IPS-15b (cell line): ENCODE results near the gene PPM1L.

Experiments
- H3K27me3 ChIP-seq: one replicate; pipeline ENCODE4 v1.6.1; 2013; ENCODE audit warnings: low read length; ENCODE audit not compliant: control insufficient read depth, insufficient read depth
- H3K36me3 ChIP-seq: one replicate; pipeline ENCODE4 v1.6.1; 2013; ENCODE audit warnings: low read length; ENCODE audit not compliant: control insufficient read depth, insufficient read depth
- H3K4me1 ChIP-seq: one replicate; pipeline ENCODE4 v1.6.1; 2013; ENCODE audit warnings: mild to moderate bottlenecking, low read length; ENCODE audit not compliant: control insufficient read depth, insufficient read depth
- H3K4me3 ChIP-seq: one replicate; pipeline ENCODE4 v1.5.1; 2013; ENCODE audit warnings: low read depth, low read length
- H3K9ac ChIP-seq: one replicate; pipeline ENCODE4 v1.6.1; 2013; ENCODE audit warnings: low read depth, mild to moderate bottlenecking, low read length
- H3K9me3 ChIP-seq: one replicate; pipeline ENCODE4 v1.6.1; 2013; ENCODE audit warnings: mild to moderate bottlenecking, low read length; ENCODE audit not compliant: control insufficient read depth, insufficient read depth

PPM1L gene

DNA sequence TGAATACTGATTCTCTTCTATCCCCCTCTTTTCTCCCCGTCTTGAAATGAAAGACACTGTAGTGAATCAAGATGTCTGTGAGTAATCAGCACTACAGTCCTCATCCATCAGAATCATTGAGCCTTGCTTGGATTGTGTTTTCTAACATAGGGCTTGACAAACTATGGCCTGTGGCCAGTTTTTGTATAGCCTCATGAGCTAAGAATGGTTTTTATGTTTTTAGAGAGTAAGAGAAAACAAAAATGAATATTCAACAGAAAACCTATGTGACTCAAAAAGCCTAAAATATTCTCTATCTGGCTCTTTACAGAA, 55.2 kb downstream of the PPM1L start:
- peaks cover 10% of the 10 kb centered on the region for H3K4me1 ChIP-seq
- H3K9ac ChIP-seq = no peak overlapping the region
- H3K4me3 ChIP-seq = no peak overlapping the region
- no peaks in the 10 kb centered on the region for H3K9me3 ChIP-seq
- no peaks in the 10 kb centered on the region for H3K36me3 ChIP-seq
- H3K27me3 ChIP-seq = no peaks in the 10 kb centered on the region

DNA sequence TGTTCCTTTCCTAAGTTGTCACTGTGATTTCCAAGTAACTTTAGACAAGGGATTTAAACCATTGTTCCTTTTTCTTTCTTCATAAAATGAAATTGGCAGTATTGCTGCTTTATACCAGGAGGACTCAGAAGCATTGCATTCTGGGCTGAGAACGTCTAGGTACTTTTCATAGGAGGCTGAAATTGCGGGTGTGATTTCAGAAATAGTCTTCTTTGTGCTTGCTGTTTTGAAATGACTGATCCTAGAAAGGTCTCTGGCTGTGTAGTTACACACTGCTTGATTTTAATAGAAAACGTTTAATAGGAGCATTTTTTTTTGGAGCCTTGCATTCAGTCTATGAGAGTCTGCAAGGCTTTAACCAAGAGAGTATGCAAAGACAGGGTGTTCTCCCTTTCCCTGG, 56.3 kb downstream of the PPM1L start:
- Histone ChIP-seq H3K4me1 (peaks cover 10% of the 10 kb centered on the region), H3K36me3 (no peaks in the 10 kb centered on the region), H3K27me3 (no peaks in the 10 kb centered on the region), H3K4me3 (no peak overlapping the region), H3K9ac (no peak overlapping the region), H3K9me3 (no peaks in the 10 kb centered on the region)

DNA sequence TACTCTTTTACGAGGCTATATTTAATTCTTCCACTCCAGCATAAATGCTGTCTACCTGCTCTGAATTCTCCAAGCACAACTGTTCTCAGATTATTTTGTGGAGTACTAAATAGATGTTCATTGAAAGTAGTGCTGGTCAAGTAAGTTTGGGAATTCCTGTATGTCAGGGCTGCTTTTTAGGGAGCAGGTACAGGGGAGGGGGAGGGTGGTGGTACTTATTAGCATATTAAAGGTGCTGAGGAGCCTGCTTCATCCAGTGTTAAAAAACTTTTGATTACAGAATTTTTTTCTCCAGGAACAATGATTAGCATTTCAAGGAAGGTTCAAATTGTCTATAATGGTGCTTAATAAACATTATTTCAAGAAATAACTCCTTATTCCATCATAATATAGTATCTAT, 59.2 kb downstream of the PPM1L start:
- peaks cover 10% of the 10 kb centered on the region for H3K4me1 ChIP-seq
- H3K9ac ChIP-seq = no peak overlapping the region
- H3K27me3 ChIP-seq = no peaks in the 10 kb centered on the region

DNA sequence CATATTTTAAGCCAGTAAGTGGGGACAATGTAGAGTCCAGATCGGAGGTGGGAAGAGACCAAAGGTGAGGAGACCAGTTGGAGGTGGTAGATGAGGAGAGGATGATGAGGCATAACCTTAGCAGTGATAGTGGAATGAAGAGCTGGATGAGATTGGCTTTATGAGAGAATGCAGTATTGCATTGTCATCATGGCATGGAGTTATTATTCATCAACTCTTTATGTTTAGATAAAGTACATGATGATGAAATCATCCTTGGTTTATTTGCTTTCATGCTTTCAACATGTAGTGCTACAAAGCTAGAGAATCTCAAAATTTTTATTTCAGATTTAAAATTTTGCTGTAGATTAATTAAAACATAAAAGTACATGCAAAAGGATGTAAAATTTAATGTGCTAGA, 64.0 kb downstream of the PPM1L start:
- Histone ChIP-seq H3K36me3 (no peaks in the 10 kb centered on the region), H3K9me3 (no peaks in the 10 kb centered on the region), H3K4me1 (peaks cover 10% of the 10 kb centered on the region), H3K27me3 (no peaks in the 10 kb centered on the region), H3K4me3 (no peak overlapping the region), H3K9ac (no peak overlapping the region)

More for the DNA sequence above, 59.2 kb downstream of the PPM1L start:
- H3K4me3 ChIP-seq = no peak overlapping the region
- H3K36me3 ChIP-seq = no peaks in the 10 kb centered on the region
- H3K9me3 ChIP-seq = no peaks in the 10 kb centered on the region

DNA sequence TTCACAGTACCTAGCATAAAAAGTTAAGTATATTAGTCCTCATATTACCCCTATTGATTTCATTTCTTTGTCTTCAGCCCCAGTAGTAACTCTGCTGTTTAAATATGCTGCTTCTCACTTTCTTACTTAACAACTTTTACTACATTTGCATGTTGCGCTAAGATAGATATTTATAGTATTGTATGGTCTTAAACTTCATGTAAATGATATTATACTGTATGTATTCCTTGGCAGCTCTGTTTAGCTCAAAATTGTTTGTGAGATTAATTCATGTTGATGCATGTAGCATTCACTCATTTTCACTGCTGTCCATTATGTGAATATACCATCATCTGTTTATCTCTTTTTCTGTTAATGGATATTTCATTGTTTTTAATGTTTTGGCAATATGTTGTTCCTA, 64.4 kb downstream of the PPM1L start:
- Histone ChIP-seq H3K27me3 (no peaks in the 10 kb centered on the region), H3K4me3 (no peak overlapping the region), H3K4me1 (peaks cover 6% of the 10 kb centered on the region), H3K9ac (no peak overlapping the region), H3K9me3 (no peaks in the 10 kb centered on the region), H3K36me3 (no peaks in the 10 kb centered on the region)

DNA sequence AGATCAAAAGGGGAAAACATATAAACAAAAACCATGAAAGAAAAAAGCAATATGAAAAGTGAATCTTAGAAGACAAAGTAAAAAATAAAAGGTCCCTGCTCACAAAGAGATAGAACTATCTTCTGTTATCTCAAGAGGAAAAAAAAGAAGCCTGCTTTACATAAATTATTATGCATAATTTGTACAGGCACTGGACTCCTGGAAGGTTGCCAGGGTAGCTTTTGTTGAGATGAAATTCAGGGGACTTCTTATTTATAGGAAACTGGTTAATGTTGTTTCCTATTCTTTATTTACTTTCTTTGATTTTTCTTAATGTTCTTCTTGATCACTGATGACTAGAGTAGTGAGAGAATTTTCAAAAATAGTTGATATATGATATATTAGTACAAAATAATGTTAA, 66.9 kb downstream of the PPM1L start:
- no peak overlapping the region for H3K9ac ChIP-seq
- no peaks in the 10 kb centered on the region for H3K27me3 ChIP-seq
- no peaks in the 10 kb centered on the region for H3K9me3 ChIP-seq
- H3K4me1 ChIP-seq = no peaks in the 10 kb centered on the region
- no peak overlapping the region for H3K4me3 ChIP-seq
- H3K36me3 ChIP-seq = no peaks in the 10 kb centered on the region

DNA sequence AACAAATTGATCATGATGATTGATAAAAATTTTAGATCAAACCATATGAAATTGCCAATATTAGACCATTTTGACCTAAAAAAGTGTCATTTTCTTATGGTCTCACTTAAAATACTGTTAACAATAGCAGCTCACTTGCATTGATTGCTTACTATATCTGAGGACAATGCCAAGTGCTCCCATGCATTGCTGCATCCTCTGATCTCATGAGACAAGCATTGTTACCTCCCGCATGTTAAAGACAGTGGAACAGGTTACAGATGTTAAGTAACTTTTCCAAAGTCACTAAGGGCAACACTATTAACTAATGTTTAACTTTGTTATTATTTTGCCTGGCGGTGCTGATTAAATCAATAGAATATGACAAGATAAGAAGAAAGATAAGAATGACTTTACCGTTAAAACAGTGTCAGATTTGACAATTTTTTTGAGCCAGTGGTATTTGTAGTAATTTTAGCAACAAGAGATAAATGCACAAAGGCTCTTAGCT, 69.3 kb downstream of the PPM1L start:
- H3K36me3 ChIP-seq = no peaks in the 10 kb centered on the region
- no peak overlapping the region for H3K4me3 ChIP-seq
- no peaks in the 10 kb centered on the region for H3K4me1 ChIP-seq
- H3K27me3 ChIP-seq = no peaks in the 10 kb centered on the region
- H3K9me3 ChIP-seq = no peaks in the 10 kb centered on the region
- H3K9ac ChIP-seq = no peak overlapping the region

DNA sequence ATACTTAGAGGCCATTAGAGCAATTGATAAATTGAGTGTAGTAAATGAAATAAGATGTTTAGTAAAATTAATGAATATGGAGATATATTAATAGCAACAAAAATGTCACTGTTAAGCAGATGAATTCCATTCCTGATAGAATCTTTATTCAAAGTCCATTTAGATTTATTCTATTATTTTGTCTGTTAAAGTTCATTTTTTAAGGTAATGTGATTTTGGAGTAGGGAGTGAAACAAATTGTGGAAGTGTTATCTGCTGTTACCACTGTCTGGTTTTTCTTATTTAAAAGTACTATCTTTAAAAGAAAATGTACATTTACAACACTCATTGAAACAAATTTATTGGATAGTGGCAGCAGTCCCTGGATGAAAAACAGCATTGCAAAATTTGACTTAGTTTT, 70.4 kb downstream of the PPM1L start:
- H3K9me3 ChIP-seq = no peaks in the 10 kb centered on the region
- H3K9ac ChIP-seq = no peak overlapping the region
- no peak overlapping the region for H3K4me3 ChIP-seq
- H3K27me3 ChIP-seq = no peaks in the 10 kb centered on the region
- no peaks in the 10 kb centered on the region for H3K36me3 ChIP-seq
- H3K4me1 ChIP-seq = no peaks in the 10 kb centered on the region

DNA sequence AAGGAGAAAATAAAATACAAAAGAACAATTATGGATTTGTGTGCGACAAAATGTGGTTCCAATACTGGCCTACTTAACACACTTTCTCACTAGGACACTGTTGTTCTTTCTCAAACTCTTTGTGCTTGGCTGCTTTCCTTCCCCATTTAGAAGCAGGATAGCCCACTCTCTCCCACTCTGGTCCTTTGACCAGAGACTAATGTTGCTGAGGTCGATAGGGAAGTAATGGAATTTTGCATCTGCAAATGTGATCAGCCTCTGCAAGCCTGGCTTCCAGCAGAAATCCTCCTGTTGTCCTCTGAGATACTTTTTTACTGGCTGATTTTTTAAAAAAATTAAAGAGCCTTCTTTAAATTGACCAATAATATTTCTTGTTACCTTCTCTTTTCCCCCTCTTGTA, 71.0 kb downstream of the PPM1L start:
- Histone ChIP-seq H3K36me3 (no peaks in the 10 kb centered on the region), H3K9me3 (no peaks in the 10 kb centered on the region), H3K4me3 (no peak overlapping the region), H3K27me3 (no peaks in the 10 kb centered on the region), H3K9ac (no peak overlapping the region), H3K4me1 (no peaks in the 10 kb centered on the region)

DNA sequence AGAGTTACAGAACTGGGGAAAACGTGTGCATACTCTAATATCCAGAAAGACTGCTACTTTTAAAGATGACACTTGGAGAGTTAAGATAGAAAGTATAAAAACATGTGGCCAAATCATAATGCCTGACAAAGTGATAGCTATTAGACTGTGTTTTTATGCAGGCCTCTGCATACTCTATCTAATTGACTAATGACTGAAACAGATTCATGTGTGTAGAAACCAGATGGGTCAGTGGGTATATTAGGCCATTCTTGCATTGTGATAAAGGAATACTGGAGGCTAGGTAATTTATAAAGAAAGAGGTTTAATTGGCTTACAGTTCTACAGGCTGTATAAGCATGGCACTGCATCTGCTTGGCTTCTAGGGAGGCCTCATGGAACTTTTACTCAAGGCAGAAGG, 71.5 kb downstream of the PPM1L start:
- no peaks in the 10 kb centered on the region for H3K9me3 ChIP-seq

DNA sequence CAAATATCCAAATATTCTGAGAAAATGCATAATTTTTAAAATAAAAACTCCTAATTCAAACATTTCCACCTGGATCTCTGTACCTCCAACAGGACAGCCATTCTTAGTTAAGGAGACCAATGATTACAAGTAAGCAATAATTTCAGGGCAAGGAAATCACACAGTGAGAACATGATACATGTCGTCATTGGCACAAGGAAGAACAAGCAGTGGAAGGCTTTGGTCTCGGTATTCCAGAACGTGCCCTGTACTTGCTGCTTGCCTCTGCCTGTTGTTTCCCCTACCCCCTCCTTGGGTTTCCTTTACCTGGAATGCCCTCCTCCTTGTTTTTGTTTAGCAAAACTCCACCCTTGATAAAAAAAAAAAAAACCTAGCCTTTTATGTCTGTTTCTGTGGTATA, 72.8 kb downstream of the PPM1L start:
- Histone ChIP-seq H3K36me3 (no peaks in the 10 kb centered on the region), H3K9ac (no peak overlapping the region), H3K9me3 (no peaks in the 10 kb centered on the region), H3K4me3 (no peak overlapping the region), H3K27me3 (no peaks in the 10 kb centered on the region), H3K4me1 (no peaks in the 10 kb centered on the region)

More for the DNA sequence above, 71.5 kb downstream of the PPM1L start:
- H3K36me3 ChIP-seq = no peaks in the 10 kb centered on the region
- H3K9ac ChIP-seq = no peak overlapping the region
- H3K4me1 ChIP-seq = no peaks in the 10 kb centered on the region
- H3K4me3 ChIP-seq = no peak overlapping the region
- no peaks in the 10 kb centered on the region for H3K27me3 ChIP-seq

DNA sequence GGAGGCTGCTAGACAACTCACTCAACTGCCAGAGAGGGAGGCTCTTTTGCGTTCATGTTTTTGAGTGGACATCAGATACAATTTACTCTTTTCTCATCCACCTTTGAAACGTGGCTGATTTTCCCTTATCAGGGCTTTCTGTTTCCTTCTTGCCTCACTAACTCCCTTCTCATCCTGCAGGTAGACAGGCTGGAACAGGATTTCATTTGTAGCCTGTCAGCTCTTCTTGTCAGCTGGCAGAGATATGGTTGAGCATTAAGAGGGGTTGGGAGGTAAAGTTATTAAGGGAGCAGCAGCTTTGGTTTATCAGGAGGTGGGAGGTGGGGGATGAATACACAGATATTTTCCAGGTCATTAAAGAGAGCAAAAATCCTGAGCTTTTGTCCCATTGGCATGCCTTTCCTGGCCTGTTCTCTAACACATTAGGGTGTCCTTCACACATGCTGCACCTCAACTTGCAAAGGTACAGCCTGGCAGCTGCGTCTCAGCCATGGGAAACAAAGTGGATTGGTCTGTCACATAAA, 73.5 kb downstream of the PPM1L start:
- Histone ChIP-seq H3K4me3 (no peak overlapping the region), H3K4me1 (no peaks in the 10 kb centered on the region), H3K27me3 (no peaks in the 10 kb centered on the region), H3K9me3 (no peaks in the 10 kb centered on the region), H3K36me3 (no peaks in the 10 kb centered on the region), H3K9ac (no peak overlapping the region)

DNA sequence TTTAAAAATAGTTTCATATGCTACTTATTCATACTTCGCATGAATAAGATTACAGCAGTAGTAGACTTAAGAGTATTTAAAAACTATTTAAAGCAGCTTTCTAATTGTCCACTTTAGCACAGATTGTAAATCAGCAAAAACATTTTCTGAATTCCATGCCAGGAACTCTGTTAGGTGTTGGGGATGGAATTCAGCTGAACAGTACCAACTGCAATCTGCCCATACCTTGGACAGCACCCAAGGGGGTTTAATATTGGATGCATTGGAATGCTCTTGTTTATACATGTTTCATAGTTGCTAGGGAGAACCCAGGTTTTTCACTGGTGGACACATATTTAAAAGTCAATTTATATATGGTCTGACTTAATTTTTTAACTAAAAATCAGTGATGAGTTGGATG, 74.8 kb downstream of the PPM1L start:
- H3K36me3 ChIP-seq = no peaks in the 10 kb centered on the region
- H3K9me3 ChIP-seq = no peaks in the 10 kb centered on the region
- no peaks in the 10 kb centered on the region for H3K27me3 ChIP-seq
- no peak overlapping the region for H3K9ac ChIP-seq
- H3K4me1 ChIP-seq = no peaks in the 10 kb centered on the region
- H3K4me3 ChIP-seq = no peak overlapping the region
